SK-N-SH treated with all-trans-retinoic acid at 6 μM for 48 hours (cell line): ENCODE results near the gene DNMT3A.

Experiments
- ATAC-seq: fragments of 200-7000 bp; cut with Tn5 transposase; 3 replicates; pipeline ENCODE4 v1.9.1; 2020; ENCODE audit warnings: mild to moderate bottlenecking, moderate library complexity
- ARNTL ChIP-seq: fragments of 450-650 bp; formaldehyde crosslinking; IDR thresholded peaks from 2 replicates; pipeline ENCODE4 v1.5.0; 2020; ENCODE audit warnings: low read depth, mild to moderate bottlenecking, moderate library complexity, borderline replicate concordance
- BACH2 ChIP-seq: fragments of 250-450 bp; sonication (Bioruptor Pico); IDR thresholded peaks from 2 replicates; pipeline ENCODE4 v1.9.0; 2021; ENCODE audit warnings: mild to moderate bottlenecking, borderline replicate concordance
- CSDC2 ChIP-seq: fragments of 250-450 bp; sonication (Bioruptor Pico); IDR thresholded peaks from 2 replicates; pipeline ENCODE4 v1.5.0; 2020; ENCODE audit warnings: mild to moderate bottlenecking, moderate library complexity
- CSRNP3 ChIP-seq: fragments of 250-450 bp; sonication (Bioruptor Pico); IDR thresholded peaks from 2 replicates; pipeline ENCODE4 v1.5.1; 2021; ENCODE audit warnings: mild to moderate bottlenecking, moderate library complexity
- ESRRG ChIP-seq: fragments of 250-450 bp; sonication (Bioruptor Pico); IDR thresholded peaks from 2 replicates; pipeline ENCODE4 v1.6.1; 2021; ENCODE audit warnings: mild to moderate bottlenecking
- GLIS3 ChIP-seq: fragments of 250-450 bp; sonication (Bioruptor Pico); IDR thresholded peaks from 2 replicates; pipeline ENCODE4 v1.5.0; 2020; ENCODE audit warnings: mild to moderate bottlenecking, moderate library complexity
- OSR1 ChIP-seq: fragments of 250-450 bp; sonication (Bioruptor Pico); IDR thresholded peaks from 2 replicates; pipeline ENCODE4 v1.8.0; 2022; ENCODE audit warnings: moderate library complexity, mild to moderate bottlenecking, inconsistent platforms
- PATZ1 ChIP-seq: fragments of 250-450 bp; sonication (Bioruptor Pico); IDR thresholded peaks from 2 replicates; pipeline ENCODE4 v1.8.0; 2020; ENCODE audit warnings: mild to moderate bottlenecking, moderate library complexity, borderline replicate concordance
- PPARA ChIP-seq: fragments of 250-450 bp; sonication (Bioruptor Pico); IDR thresholded peaks from 2 replicates; pipeline ENCODE4 v1.5.0; 2020; ENCODE audit warnings: mild to moderate bottlenecking, borderline replicate concordance
- RARB ChIP-seq: fragments of 250-450 bp; sonication (Bioruptor Pico); IDR thresholded peaks from 2 replicates; pipeline ENCODE4 v1.8.0; 2021; ENCODE audit warnings: mild to moderate bottlenecking, moderate library complexity
- SNAI2 ChIP-seq: fragments of 250-450 bp; sonication (Bioruptor Pico); IDR thresholded peaks from 2 replicates; pipeline ENCODE4 v1.5.0; 2020; ENCODE audit warnings: mild to moderate bottlenecking, moderate library complexity
- TCF4 ChIP-seq: fragments of 250-450 bp; sonication (Bioruptor Pico); IDR thresholded peaks from 2 replicates; pipeline ENCODE4 v1.8.0; 2021; ENCODE audit warnings: mild to moderate bottlenecking, moderate library complexity, borderline replicate concordance
- TOX ChIP-seq: fragments of 250-450 bp; sonication (Bioruptor Pico); IDR thresholded peaks from 2 replicates; pipeline ENCODE4 v1.8.0; 2021; ENCODE audit warnings: mild to moderate bottlenecking, moderate library complexity, borderline replicate concordance
- TSHZ2 ChIP-seq: fragments of 250-450 bp; sonication (Bioruptor Pico); IDR thresholded peaks from 2 replicates; pipeline ENCODE4 v1.5.0; 2020; ENCODE audit warnings: mild to moderate bottlenecking, moderate library complexity
- ZFP3 ChIP-seq: fragments of 250-450 bp; sonication (Bioruptor Pico); IDR thresholded peaks from 2 replicates; pipeline ENCODE4 v1.5.0; 2020; ENCODE audit warnings: mild to moderate bottlenecking, moderate library complexity
- ZNF565 ChIP-seq: fragments of 450-650 bp; formaldehyde crosslinking; conservative IDR thresholded peaks from 2 replicates; pipeline ENCODE4 v1.5.0; 2020; ENCODE audit warnings: low read depth, mild to moderate bottlenecking, moderate library complexity
- ZNF70 ChIP-seq: fragments of 450-650 bp; formaldehyde crosslinking; IDR thresholded peaks from 2 replicates; pipeline ENCODE4 v1.5.0; 2020; ENCODE audit warnings: mild to moderate bottlenecking, moderate library complexity
- ZNF8 ChIP-seq: fragments of 450-650 bp; formaldehyde crosslinking; IDR thresholded peaks from 2 replicates; pipeline ENCODE4 v1.5.0; 2020; ENCODE audit warnings: mild to moderate bottlenecking, moderate library complexity
- TF ChIP-seq, protein P1 (sequence below): fragments of 250-450 bp; sonication (Bioruptor Pico); IDR thresholded peaks from 2 replicates; pipeline ENCODE4 v1.5.1; 2020; ENCODE audit warnings: low read depth, mild to moderate bottlenecking, moderate library complexity

The DNMT3A gene

DNA sequence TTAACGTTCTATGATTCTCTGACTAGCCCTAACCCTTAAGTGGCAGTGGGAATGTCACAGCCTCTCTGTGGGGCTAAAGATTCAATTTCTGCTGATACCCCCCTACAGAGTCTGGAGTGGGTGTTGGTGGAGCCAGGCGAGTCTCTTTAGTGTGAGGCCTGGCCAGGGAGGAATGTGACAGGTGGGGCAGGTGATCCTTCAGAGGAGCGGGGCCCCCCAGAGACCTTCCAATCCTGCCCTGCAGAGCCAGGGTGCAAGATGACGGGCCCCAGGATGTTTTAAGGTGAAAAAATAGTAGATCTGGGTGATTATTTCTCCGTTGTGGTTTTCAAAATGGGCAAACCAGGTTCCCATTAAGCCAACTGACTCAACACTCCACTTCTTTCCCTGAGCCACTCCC is 28.2 kb upstream of the DNMT3A start:
- TF ChIP-seq CSRNP3 (CRISPR knock-in tag) = no peak
- no peak for TF ChIP-seq RARB (CRISPR knock-in tag)
- no peak for TF ChIP-seq TSHZ2 (CRISPR knock-in tag)
- no peak for TF ChIP-seq PATZ1 (CRISPR knock-in tag)
- no peak for TF ChIP-seq ZFP3 (CRISPR knock-in tag)
- TF ChIP-seq ZNF8 (CRISPR knock-in tag) = no peak
- no peak for TF ChIP-seq ARNTL
- TF ChIP-seq TCF4 (CRISPR knock-in tag) = no peak
- TF ChIP-seq GLIS3 (CRISPR knock-in tag) = no peak
- TF ChIP-seq ESRRG (CRISPR knock-in tag) = no peak
- TF ChIP-seq BACH2 (CRISPR knock-in tag) = no peak
- TF ChIP-seq, protein P1, sequence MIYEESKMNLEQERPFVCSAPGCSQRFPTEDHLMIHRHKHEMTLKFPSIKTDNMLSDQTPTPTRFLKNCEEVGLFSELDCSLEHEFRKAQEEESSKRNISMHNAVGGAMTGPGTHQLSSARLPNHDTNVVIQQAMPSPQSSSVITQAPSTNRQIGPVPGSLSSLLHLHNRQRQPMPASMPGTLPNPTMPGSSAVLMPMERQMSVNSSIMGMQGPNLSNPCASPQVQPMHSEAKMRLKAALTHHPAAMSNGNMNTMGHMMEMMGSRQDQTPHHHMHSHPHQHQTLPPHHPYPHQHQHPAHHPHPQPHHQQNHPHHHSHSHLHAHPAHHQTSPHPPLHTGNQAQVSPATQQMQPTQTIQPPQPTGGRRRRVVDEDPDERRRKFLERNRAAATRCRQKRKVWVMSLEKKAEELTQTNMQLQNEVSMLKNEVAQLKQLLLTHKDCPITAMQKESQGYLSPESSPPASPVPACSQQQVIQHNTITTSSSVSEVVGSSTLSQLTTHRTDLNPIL = no peak
- TF ChIP-seq PPARA (CRISPR knock-in tag) = no peak
- TF ChIP-seq ZNF70 = no peak
- no peak for TF ChIP-seq OSR1 (CRISPR knock-in tag)
- TF ChIP-seq CSDC2 = no peak
- no peak for TF ChIP-seq ZNF565 (CRISPR knock-in tag)
- no peak for TF ChIP-seq TOX
- no peak for ATAC-seq

DNA sequence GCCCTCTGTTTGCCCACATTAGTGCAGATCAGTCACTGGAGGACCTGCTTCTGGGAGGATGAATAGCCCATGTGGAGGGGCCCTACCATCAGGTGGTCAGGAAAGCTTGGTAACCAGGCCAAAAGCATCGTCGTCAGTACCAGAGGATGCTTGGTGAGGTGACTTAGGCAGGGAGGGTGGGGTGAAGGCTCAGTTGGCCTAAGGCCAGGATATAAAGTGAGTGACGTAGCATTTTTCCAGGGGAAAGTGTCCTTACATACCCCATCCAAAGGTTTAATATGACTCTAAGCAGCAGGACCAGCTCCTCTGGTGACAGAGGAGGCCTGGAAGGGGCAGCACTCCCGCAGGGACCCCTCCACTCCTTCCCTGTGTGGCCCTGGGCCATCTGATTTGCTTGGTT is 27.7 kb upstream of the DNMT3A start:
- TF ChIP-seq PATZ1 (CRISPR knock-in tag) (no peak), BACH2 (CRISPR knock-in tag) (no peak), SNAI2 (CRISPR knock-in tag) (no peak), TSHZ2 (CRISPR knock-in tag) (no peak)
- TF ChIP-seq, protein P1 = no peak

More for the DNA sequence above, 27.7 kb upstream of the DNMT3A start:
- no peak; the same call in 2 of the 3 replicates for ATAC-seq
